GM18870 (cell line): ENCODE measurements around the gene SLC39A11.
"Not testable (repeated sequence)": the region's sequence is repeated elsewhere in the genome, so short reads cannot be mapped to it uniquely, and the experiment has no call there.

Experiments used
- ATAC-seq: cut with Tn5 transposase; IDR thresholded peaks from one replicate; pipeline ENCODE4 v1.9.1; 2021; ENCODE audit warnings: moderate library complexity; ENCODE audit not compliant: unreplicated experiment

The SLC39A11 gene

GRCh38 chr17:73013816-73014663 is 78.4 kb downstream of the SLC39A11 start:
- ATAC-seq = no peak

GRCh38 chr17:73013301-73013700 is 79.2 kb downstream of the SLC39A11 start:
- no peak for ATAC-seq

- ATAC-seq = no peak
Observed at GRCh38 chr17:73011016-73011486, 81.4 kb downstream of the SLC39A11 start.

GRCh38 chr17:73010414-73010813 is 82.1 kb downstream of the SLC39A11 start:
- no peak for ATAC-seq

- no peak for ATAC-seq
Observed at GRCh38 chr17:73007407-73007806, 85.1 kb downstream of the SLC39A11 start.

GRCh38 chr17:73005360-73005759 is 87.1 kb downstream of the SLC39A11 start:
- ATAC-seq = no peak

- no peak for ATAC-seq
Observed at GRCh38 chr17:73003487-73003886, 89.0 kb downstream of the SLC39A11 start.

- ATAC-seq = no peak
Observed at GRCh38 chr17:73000832-73001231, 91.7 kb downstream of the SLC39A11 start.

GRCh38 chr17:72999474-72999873 is 93.0 kb downstream of the SLC39A11 start:
- not testable (repeated sequence) for ATAC-seq

GRCh38 chr17:72998343-72998742 is 94.1 kb downstream of the SLC39A11 start:
- ATAC-seq = no peak

- ATAC-seq = no peak
Observed at GRCh38 chr17:72997559-72997958, 94.9 kb downstream of the SLC39A11 start.

GRCh38 chr17:72996791-72997190 is 95.7 kb downstream of the SLC39A11 start:
- no peak for ATAC-seq

- ATAC-seq = no peak
Observed at GRCh38 chr17:72995008-72995656, 97.4 kb downstream of the SLC39A11 start.

- not testable (repeated sequence) for ATAC-seq
Observed at GRCh38 chr17:72992783-72993467, 99.6 kb downstream of the SLC39A11 start.

- no peak for ATAC-seq
Observed at GRCh38 chr17:72991651-72992050, 100.8 kb downstream of the SLC39A11 start.

- no peak for ATAC-seq
Observed at GRCh38 chr17:72989074-72989610, 103.3 kb downstream of the SLC39A11 start.

GRCh38 chr17:72988451-72988850 is 104.0 kb downstream of the SLC39A11 start:
- ATAC-seq = no peak

GRCh38 chr17:72987166-72987565 is 105.3 kb downstream of the SLC39A11 start:
- no peak for ATAC-seq

GRCh38 chr17:72985882-72986720 is 106.4 kb downstream of the SLC39A11 start:
- ATAC-seq = peak; percentile 52

- no peak for ATAC-seq
Observed at GRCh38 chr17:72984926-72985325, 107.6 kb downstream of the SLC39A11 start.
